Activated CD8-positive, alpha-beta memory T cell treated with anti-CD3 and anti-CD28 coated beads, Interleukin-2, amount 50 U/mL, for 24 hours (primary cell): ENCODE measurements around the gene ADRM1.

Source experiments
- DNase-seq: peaks from one replicate; pipeline ENCODE4 v3.0.0-alpha.2; 2020; ENCODE audit errors: extremely low read depth

The ADRM1 gene

DNA sequence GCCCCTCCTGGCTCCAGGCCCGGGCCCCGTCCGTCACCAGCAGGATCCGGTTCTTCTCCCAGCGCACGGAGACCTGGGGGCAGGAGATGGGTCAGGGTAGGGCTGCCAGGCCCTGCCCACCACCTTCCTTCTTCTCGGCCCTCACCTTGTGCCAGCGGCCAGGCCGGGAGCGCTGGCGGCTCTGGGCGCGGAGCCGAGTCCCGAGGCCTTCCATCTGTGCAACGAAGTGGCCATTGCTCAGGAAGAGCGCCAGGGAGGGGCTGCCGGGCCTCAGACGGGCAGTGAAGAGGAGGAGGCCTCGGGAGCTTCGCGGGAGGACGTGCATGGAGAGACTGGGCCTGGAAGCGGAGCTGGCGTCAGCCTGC is 7.9 kb downstream of the ADRM1 start:
- DNase-seq = no peak

DNA sequence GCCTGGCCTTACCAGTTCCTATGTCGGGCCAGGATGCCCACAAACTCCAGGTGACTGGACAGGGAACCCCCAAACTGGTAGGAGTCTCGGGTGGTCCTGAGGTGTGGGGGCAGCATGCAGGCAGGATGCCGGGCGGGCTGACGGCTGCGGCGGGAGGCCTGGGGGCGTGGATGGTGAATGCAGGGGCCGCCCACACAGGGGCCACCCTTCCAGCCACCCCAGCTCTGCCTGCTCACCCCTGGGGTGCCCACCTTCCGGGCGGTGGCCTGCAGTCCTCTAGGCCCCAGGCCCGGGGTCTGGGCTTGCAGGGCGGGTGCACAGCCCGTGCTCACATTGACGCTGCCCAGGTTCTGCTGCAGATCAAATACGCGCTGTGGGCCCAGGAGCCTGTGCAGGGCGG is 8.4 kb downstream of the ADRM1 start:
- DNase-seq = no peak

DNA sequence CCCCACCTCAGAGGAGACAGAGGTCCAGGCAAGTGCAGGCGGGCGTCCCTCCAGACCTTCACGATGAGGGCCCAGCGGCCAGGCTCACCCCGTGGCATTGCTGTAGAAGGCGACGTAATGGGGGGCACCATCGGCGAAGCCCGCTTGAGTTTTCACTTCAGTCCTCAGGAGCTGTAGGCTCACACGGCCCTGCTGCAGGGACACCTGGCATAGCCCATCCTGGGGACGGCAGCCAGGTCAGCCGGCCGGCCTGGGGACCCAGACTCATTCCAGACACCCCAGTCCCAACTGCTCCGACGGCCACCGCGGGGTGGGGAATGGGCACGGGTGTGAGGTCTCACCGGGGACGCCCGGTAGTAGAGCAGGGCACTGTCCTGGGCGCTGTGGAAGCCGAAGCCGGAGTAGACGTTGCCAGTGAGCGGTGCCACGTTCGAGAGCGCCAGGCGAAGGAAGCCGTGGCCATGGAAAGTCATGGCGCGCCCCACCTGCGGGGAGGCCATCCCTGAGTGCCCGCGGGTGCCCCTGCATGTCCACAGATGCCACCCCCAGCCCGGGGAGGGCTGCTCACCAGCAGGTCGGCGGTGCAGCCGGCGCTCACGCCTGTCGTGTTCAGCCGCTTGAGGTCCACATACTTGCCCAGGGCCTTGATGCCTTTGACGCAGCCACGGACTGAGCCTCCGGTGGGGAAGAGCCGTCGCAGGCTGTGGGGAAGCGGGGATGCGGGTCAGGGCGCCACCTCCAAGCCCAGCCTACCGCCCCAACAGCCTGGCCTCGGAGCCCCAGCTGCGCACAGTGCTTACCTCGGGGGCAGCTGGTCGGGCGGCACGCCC is 9.2 kb downstream of the ADRM1 start:
- no peak for DNase-seq

DNA sequence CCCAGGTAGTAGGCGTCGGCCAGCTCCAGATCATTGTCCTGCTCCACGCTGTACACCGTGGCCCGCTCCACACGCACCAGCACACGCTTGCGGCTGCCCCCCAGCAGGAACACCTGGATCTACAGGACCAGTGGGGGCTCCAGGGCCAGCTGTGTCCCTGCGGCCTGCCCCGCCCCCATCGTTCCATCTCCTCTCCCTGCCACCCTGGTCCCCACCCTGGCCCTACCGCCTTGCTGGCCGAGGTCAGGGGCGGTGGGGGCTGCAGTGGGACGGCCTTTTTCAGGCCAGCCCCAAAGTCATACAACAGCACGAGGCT is 9.8 kb downstream of the ADRM1 start:
- no peak for DNase-seq

DNA sequence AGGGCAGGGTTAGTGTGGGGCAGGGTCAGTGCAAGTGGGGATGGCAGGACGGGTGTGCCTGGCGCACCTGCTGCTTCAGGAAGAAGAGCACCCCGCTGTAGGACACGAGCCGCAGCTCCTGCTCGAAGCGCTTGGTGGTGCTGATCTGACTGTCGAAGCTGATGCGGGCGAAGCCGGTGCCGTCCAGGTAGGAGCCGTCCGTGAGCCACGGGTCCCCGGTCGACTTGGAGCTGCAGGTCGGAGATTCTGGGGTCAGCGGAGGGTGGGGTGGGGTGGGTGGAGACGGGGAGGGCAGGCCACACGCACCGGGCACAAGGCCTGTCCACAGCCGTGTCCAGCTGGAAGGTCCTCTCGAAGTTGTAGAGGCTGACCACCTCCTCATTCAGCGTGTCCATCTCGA is 10.2 kb downstream of the ADRM1 start:
- no peak for DNase-seq

DNA sequence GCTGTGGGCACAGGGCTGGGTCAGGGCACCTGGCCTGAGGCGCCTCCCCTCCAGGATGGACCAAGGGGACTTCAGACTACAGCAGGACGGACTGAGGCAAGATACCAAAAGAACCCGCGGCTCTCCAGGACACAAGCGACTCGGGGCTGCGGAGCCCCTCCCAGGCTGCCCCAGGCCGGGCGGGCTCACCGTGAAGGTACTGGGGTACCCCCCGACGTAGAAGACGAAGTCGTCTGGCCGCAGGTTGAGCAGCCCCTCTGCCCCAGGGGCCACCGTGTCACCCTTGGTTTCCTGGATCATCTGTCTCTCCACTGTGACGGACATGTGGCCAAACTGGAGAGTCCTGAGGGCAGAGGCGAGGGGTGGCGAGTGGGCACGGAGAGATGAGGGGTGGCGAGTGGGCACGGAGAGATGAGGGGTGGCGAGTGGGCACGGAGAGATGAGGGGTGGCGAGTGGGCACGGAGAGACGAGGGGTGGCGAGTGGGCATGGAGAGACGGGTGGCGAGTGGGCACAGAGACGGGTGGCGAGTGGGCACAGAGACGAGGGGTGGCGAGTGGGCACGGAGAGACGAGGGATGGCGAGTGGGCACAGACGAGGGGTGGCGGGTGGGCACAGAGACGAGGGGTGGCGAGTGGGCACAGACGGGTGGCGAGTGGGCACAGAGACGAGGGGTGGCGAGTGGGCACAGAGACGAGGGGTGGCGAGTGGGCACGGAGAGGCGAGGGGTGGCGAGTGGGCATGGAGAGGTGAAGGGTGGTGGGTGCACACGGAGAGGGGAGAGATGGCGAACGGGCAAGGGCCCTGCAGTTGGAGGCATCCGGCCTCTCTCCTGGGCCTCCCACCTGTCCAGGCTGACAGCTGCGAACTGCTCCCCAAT is 10.9 kb downstream of the ADRM1 start:
- DNase-seq = no peak

DNA sequence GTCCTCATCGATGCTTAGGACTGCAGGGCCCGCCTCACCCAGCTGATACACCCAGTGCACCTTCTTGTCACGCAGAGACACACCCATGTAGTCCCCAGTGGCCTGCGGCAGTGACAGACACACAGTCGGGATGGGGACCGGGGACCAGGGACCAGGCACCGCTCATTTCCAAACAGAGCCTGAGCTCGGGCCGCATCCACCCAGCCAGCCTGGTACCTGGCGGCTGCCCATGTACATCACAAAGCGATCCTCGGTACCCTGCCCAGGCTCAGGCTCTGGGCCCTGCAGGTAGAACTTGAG is 11.5 kb downstream of the ADRM1 start:
- DNase-seq = no peak

DNA sequence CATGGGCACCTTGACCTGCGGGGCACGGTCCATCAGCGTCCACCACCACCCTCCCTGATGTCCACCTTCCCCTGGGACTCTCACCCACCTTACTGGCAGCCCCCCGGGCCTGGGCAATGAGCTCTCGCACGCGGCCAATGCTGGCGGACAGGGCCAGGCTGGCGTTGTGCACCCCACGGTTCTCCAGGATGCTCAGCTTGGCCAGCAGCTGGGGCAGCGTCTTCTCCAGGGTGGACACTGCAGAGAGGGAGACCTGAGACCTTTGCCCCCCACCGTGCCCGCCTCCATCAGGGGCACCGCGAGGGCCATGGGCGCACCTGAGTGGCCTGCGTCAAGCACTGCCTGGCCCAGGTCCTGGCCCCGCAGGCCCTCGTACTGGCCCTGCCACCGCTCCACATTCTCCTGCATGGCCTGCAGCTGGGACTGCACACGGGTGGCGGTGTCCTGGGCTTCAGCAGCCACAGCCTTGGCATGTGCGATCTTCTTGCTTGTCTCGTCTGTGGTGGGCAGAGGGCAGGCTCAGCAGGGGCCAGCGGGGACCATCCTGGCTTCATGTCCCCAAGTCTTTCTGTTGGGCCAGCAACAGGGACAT is 12.0 kb downstream of the ADRM1 start:
- no peak for DNase-seq

DNA sequence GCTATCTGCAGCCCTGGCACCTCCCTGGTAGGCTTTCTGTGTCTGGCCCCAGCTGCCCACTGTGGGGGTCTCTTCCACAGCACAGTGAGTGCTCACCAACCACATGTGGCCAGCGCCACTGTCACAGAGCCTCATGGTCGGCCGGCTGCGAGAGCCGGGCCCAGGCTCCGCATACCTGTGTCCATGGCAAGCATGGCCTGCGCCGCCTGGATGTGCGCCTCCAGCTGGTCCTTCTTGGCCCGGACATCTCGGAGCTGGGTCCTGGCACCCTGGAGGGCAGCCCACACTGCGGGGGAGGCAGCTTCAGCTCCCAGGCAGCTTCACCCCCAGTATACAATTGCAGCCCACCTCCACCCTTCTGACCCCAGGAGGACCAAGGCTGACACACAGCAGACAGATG is 13.0 kb downstream of the ADRM1 start:
- no peak for DNase-seq

DNA sequence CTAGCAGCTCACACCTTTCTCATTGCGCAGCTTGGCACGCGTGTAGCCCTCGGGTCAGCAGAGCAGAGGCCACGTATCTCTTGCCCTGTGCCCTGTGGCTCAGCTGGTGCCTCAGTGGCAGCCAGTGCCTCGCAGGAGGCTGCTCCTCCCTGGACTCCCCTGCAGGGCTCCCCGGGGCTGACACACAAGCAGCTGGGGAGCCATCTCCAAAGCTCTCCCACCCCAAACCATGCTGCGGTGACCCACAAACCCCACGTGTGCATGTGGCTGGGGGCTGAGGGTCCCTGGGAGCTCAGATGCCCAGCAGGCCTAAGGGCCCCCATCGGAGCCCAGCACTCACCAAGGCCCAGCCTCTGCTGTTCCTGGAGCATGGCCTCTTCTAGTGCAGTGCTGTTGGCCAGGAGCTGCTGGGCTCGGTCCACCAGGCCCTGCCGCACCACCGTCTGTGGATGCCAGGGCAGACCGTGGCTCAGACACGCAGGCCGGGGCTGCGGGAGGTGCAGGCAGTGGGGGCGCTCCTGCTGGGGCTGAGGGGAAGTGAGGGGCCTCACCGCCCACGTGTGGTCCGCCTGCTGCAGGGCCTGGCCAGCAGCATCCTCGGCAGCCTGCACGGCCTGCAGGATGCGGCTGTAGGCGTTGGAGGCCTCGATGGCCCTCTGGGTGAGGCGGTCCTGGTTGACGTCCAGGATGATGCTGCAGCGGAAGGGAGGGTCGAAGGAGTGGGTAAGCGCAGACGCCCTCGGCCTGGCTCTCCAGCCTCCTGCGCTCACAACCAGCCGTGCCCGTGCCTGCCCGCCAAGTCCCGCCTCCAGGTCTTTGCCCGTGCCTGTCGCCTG is 13.8 kb downstream of the ADRM1 start:
- DNase-seq = no peak

DNA sequence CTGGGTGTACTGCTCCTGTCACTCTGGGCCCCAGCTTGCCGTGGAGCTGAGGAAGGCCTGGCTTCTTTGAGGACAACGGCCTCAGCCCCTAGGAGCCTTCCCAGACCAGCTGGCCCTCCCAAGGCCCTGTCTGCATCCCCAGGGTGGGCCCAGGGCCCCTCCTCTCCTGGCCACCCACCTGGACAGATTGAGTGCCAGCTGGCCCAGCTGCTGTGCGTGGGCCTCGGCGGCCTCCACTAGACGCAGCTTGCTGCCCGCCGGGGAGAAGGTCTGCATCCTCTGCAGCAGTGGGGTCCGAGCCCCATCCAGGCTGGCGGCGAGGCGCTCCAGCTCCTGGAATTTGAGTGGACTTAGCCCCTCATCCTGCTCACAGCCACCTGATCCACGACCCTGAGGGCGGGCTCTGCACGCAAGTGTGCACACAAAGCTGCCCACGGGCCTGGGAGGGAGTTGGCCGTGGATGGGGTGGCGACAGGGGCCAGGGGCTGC is 14.4 kb downstream of the ADRM1 start:
- DNase-seq = no peak

DNA sequence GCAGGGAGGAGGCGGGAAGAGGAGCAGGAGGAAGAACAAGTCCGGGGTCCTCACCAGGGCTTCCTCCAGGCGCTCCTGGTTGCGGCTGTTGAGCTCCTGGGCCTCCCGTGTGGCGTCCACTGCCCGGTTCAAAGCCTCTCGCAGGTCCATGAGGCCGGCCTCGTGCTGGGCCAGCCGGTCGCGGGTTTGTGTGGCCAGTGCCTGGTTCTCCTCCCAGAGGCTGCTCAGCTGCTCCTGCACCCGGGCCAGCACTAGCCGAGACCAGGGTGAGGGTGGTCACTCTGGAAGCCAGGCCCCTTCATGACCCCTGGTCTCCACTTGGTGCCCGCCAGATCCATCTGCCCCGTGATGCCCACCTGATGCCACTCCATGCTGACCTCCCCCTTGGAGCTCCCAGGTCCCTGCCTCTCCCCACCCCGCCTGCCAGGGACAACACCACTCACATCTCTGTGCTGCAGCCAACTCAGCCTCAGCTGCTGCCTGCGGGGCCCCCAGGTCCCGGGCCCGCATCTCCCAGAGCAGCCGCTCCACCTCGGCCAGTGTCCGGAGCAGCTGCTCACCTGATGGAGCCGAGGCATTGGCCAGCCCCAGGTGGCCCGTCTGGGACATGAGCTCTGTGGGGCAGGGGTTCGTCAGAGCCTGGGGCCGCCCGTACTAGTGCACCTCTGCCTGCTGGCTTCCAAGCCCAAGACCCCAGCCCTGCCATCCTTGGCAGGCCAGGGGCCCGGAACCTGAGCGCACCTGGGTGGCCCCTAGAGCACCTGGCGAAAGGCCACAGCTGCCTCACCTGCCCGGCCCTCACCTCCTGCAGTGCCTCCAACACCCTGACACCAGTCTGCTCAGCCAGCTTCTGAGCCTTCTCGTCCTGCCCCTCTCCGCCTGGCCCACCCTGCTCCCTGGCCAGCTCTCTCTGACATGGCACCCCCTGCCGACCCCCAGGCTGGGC is 15.9 kb downstream of the ADRM1 start:
- no peak for DNase-seq

DNA sequence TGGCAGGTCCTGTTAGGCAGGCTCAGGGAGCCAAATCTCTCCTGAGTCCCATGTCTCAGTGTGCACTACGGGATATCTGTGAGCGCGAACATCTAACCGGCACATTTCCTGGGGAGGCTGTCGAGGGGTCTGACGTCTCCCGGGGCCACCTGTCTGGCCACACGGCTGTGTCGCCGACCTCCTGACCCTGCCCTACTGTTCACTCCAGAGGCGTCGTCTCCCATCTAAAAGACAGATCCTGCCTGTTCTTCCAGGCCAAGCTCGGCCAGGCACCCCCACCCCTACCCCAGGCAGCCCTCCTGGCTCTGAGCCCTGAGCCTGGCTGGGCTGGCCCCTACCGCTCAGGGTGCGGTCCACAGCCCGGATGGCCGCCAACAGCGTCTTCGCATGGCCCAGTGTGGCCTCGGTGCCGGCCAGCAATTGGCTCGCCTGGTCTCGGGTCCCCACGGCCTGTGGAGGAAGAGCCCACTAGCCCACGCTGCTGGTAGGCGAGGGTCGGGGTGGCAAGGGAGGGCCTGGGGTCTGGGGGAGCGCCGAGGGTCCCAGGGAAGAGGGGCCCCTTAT is 16.6 kb downstream of the ADRM1 start:
- DNase-seq = no peak

DNA sequence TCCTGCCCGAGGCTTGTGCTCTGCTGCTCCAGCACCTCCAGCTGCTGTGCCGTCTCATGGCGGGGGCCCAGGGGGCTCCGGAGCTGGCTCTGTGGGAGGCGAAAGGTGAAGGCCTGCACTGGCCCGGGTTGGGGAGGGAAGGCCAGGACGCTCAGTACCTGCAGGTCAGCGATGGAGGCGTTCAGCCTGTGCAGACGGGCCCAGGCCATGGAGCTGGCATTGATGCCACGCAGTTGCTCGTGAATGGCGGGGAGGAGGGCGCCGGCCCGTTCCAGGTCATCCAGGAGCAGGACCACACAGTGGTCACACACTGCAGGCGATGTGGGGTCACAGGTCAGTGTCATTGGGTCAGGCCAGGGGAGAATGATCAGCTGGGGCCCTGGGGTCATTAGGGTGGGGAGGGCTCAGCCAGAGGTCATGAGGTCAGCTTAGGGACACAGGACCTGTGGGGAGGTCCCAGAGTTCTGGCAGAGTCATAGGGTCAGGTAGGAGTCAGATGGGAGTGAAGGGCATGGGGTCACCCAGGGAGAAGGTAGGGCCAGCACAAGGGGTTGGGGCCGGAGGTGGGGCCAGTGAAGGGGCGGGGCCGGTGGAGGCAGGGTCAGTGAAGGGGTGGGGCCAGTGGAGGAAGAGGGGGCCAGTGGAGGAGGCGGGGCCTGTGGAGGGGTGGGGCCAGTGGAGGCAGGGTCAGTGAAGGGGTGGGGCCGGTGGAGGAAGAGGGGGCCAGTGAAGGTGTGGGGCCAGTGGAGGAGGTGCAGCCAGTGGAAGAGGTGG is 18.0 kb downstream of the ADRM1 start:
- no peak for DNase-seq

DNA sequence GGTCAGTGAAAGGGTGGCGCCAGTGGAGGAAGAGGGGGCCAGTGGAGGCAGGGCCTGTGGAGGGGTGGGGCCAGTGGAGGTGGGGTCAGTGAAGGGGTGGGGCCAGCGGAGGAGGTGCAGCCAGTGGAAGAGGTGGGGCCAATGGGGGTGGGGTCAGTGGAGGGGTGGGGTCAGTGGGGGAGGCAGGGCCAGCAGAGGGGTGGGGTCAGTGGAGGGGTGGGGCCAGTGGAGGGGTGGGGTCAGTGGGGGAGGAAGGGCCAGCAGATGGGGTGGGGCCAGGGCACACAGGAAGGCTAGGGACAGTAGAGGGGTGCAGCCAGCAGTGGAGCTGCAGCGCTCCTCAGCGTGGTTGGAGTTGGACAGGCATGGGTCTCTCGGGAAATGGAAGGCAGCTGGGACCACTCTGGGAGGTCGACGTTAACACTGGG is 18.7 kb downstream of the ADRM1 start:
- DNase-seq = no peak

DNA sequence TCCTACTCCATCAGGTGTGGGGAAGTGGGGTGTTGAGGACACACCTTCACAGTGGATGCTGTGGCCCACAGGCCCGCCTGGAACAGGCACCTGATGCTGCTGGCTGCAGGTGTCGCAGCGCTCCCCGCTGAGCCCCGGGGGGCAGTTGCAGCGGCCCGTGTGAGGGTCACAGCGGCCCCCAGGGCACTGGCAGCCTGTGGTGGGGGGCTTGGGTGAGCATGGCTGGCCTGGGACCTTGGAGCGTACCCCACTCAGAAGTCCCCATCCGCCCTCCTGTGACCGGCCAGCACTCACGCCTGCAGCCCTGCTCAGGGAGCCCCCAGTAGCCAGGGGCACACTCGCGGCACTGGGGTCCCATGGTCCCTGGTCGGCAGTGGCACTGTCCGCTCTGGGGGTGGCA is 19.2 kb downstream of the ADRM1 start:
- DNase-seq = no peak

DNA sequence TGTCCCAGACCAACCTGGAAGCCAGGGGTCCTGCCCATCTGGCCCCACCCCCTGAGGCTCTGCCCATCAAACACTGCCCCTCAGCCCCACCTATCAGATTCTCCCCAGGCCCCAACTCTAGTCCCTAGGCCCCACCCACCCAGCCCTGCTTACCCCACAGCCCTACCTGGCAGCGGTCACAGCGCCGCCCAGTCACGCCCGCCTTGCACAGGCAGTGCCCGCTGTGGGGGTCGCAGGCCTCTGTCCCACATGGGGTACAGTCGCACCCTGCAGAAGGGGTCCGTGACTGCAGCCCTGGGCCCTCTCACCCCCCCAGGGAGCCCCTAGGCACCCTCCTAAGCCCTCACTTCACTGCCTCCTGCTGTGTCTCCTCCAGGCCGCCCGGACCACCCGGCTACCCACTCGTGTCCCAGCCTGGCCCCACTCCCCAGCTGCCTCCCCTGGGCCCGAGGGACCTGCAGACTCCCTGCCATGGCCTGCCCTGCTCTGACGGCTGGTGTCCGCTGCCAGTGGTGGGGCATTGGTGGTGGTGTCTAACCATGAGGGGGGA is 19.8 kb downstream of the ADRM1 start:
- no peak for DNase-seq

DNA sequence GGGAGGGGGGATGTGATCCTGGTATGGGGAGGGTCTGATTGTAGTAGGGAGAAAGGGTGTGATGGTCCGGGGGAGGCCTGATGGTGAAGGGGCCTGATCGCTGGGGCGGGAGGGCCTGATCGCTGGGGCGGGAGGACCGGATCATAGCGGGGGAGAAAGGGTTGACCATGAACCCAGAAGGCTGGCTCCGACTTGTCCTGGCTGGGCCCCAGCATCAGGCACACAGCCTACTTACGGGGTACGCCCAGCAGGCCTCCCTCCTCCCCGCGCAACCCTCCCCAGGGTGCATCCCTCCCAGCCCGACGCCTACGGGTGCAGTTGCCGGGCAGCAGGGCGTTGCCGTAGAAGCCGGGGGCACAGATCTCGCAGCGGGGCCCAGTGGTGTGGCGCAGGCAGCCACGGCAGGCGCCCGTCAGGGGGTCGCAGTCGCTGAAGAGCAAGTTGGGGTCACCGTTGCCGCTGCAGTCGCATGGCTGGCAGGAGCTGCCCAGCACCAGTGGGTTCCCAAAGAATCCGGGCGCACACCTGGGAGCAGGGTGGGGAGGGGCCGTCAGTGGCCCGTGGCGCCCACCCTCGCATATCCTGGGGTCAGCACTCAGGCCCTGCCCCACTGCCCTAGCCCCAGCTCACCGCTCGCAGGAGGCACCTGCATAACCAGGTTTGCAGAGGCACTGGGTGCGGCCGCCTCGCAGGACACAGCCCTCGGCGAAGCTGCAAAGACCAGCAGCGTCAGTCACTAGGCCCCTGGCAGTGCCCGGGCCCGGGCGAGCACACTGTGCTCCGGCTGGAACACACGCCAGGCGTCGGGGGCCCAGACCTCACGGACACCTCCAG is 20.6 kb downstream of the ADRM1 start:
- no peak for DNase-seq
